Thyroid gland (tissue), 4 donors: ENCODE data around the gene PIGBOS1. TPM values are rescaled to one million over a fixed set of nuclear protein-coding genes. Genes with fewer than 3 reads are reported as not detected.
"Not testable (repeated sequence)": the region's sequence is repeated elsewhere in the genome, so short reads cannot be mapped to it uniquely, and the experiment has no call there.

ENCODE experiments used
- DNase-seq, 2 donors: peaks; one replicate each; pipeline ENCODE4 v3.0.0-alpha.2; 2019
- H3K27ac ChIP-seq, 3 donors: fragments of 200-600 bp; sonication (generic); 1 replicate in 2 of 3; 2 replicates in 1 of 3; pipeline ENCODE4 v1.5.1; 2016 to 2019; ENCODE audit warnings: mild to moderate bottlenecking in 1 of 3, moderate library complexity in 1 of 3
- H3K27me3 ChIP-seq: fragments of 200-600 bp; sonication (generic); one replicate; pipeline ENCODE4 v1.5.1; 2019
- H3K36me3 ChIP-seq, 2 donors: fragments of 200-600 bp; sonication (generic); one replicate each; pipeline ENCODE4 v1.5.1; 2016 to 2019
- H3K4me1 ChIP-seq, 2 donors: fragments of 200-600 bp; sonication (generic); one replicate each; pipeline ENCODE4 v1.5.1; 2017 to 2019
- H3K4me3 ChIP-seq, 3 donors: fragments of 200-600 bp; sonication (generic); replicated peaks in 1 of 3; 1 replicate in 2 of 3; 2 replicates in 1 of 3; pipeline ENCODE4 v1.5.1; 2016; ENCODE audit warnings: mild to moderate bottlenecking in 1 of 3
- H3K9me3 ChIP-seq: fragments of 200-600 bp; sonication (generic); one replicate; pipeline ENCODE4 v1.5.1; 2017
- CTCF ChIP-seq, 6 experiments: fragments of 200-600 bp in 3 of 6; fragments of 450-650 bp in 3 of 6; sonication (generic) in 3 of 6; IDR thresholded peaks; one replicate each; pipeline ENCODE4 v1.5.1; 2016 to 2019; ENCODE audit warnings: antibody characterized with exemption in 6 of 6, mild to moderate bottlenecking in 2 of 6, inconsistent platforms in 1 of 6, moderate library complexity in 1 of 6
- POLR2A ChIP-seq, 2 donors: fragments of 450-650 bp; IDR thresholded peaks; one replicate each; pipeline ENCODE4 v1.6.1; 2017; ENCODE audit warnings: antibody characterized with exemption in 2 of 2, mild to moderate bottlenecking in 2 of 2, moderate library complexity in 1 of 2
- WGBS, 2 donors: methylation state at CpG; one replicate each; pipeline ENCODE4 v1.1.5; 2017; 5-methylcytosine and 5-hydroxymethylcytosine counted together
- intact Hi-C: fragments of 100-400 bp; cut with DNase I; formaldehyde crosslinking; loops from one replicate; pipeline ENCODE4 v1.15.1; 2023
- total RNA-seq, 4 donors: library from RNA; depleted of rRNA; stranded (reverse); fragments of >200 nt; gene quantifications; one replicate each; pipeline ENCODE4 v1.2.3, GENCODE V29; 2016

Gene PIGBOS1
- total RNA-seq, 4 donors from 2014 or later: 16.9 to 32.3 (median 21.6) TPM

DNA sequence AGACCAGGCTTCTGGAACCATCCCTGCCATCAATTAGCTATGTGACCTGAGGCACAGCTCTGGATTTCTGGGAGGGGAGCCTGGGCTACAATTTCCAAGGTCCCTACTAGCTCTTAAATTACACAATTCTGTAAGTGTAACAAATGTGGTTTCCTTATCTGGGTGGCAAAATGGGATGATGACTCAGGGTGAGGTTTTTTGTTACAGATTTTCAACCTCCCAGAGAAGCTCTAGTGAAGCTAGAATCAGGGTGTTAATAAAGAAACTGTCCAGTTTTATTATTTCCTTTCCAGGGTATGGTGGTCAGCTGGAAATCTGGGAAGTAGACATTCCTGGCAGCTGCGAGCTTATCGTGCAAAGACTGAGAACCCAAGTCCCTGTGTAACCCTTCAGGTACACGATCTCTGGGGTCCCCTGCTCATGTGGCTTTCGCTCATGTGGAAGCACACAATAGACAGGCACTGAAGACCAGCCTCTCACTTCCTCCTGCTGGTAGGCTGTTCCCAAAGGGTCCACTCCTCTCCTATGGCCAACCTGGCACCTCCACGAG, 36.6 kb downstream of the PIGBOS1 start:
- Histone ChIP-seq H3K27me3 (no peaks in the 10 kb centered on the region), H3K4me1 (peaks cover 0 to 11% of the 10 kb centered on the region in 2 donors), H3K27ac (peak overlapping the region in 1 of 3 donors; percentile 21), H3K9me3 (no peaks in the 10 kb centered on the region), H3K4me3 (no peak overlapping the region), H3K36me3 (no peaks in the 10 kb centered on the region)
- 73 to 85% methylated on average over 5 of the region's 5 CpGs for WGBS, 2 donors
- TF ChIP-seq POLR2A (IDR thresholded peaks at IDR 0.05) (no peak), CTCF (IDR thresholded peaks at IDR 0.05) (no peak)
- no peak for DNase-seq
- intact Hi-C loops: no loop called here

GRCh38 chr15:55281517-55282228, 37.2 kb downstream of the PIGBOS1 start:
- TF ChIP-seq POLR2A (IDR thresholded peaks at IDR 0.05) (no peak), CTCF (IDR thresholded peaks at IDR 0.05) (no peak)
- no peaks in the 10 kb centered on the region for H3K36me3 ChIP-seq
- H3K9me3 ChIP-seq: no peaks in the 10 kb centered on the region
- peaks cover 0 to 11% of the 10 kb centered on the region in 2 donors for H3K4me1 ChIP-seq
- intact Hi-C loops: no loop called here
- H3K4me3 ChIP-seq: no peak overlapping the region
- H3K27me3 ChIP-seq: no peaks in the 10 kb centered on the region
- DNase-seq: no peak
- peak overlapping the region in 1 of 3 donors; percentile 21 for H3K27ac ChIP-seq

DNA sequence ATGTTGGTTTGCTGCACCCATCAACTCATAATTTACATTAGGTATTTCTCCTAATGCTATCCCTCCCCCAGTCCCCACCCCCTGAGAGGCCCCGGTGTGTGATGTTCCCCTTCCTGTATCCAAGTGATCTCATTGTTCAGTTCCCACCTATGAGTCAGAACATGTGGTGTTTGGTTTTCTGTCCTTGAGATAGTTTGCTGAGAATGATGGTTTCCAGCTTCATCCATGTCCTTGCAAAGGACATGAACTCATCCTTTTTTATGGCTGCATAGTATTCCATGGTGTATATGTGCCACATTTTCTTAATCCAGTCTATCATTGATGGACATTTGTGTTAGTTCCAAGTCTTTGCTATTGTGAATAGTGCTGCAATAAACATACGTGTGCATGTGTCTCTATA, 38.3 kb downstream of the PIGBOS1 start:
- H3K9me3 ChIP-seq, H3K4me3 ChIP-seq, DNase-seq, H3K36me3 ChIP-seq, intact Hi-C loops, H3K27me3 ChIP-seq, H3K27ac ChIP-seq: not testable (repeated sequence)
- peaks cover 0 to 11% of the 10 kb centered on the region in 2 donors for H3K4me1 ChIP-seq
- 89 to 100% methylated on average over 2 of the region's 2 CpGs for WGBS, 2 donors

DNA sequence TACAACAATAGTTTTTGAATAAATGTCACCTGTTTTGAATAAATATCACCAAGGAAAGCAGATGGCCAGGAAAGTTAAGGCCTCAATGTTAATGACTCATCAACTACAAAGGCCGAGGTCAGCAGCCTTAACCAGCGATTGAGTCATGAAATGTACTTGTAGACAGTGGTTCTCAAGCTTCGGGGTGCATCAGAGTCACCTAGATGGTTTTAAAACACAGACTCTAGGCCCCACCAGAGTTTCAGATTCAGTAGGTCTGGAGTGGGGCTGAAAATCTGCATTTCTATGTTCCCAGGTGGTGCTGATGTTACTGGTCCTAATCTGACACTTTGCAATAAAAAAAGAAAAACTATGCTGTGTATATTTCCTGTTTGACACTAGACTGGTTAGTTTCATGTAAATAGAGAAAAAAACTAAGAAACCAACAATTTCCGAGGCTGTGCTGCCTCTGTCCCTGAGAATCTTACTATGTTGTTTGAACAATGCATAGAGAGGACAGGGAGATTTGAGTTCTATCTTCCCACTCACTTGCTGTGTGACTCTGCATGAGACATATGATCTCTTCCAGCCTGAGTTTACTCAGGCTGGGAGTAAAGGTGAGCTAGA, 39.1 kb downstream of the PIGBOS1 start:
- intact Hi-C loops: no loop called here
- WGBS, 2 donors: 83 to 90% methylated on average over 4 of the region's 4 CpGs
- no peak for DNase-seq

GRCh38 chr15:55279100-55279745, 39.7 kb downstream of the PIGBOS1 start:
- H3K27ac ChIP-seq: no peak overlapping the region
- H3K4me3 ChIP-seq: no peak overlapping the region
- TF ChIP-seq CTCF (IDR thresholded peaks at IDR 0.05) (no peak), POLR2A (IDR thresholded peaks at IDR 0.05) (no peak)
- 92% methylated on average over 2 of the region's 2 CpGs for WGBS, 2 donors
- H3K9me3 ChIP-seq: no peaks in the 10 kb centered on the region
- no peaks in the 10 kb centered on the region for H3K36me3 ChIP-seq
- no peak for DNase-seq
- peaks cover 0 to 7% of the 10 kb centered on the region in 2 donors for H3K4me1 ChIP-seq
- intact Hi-C loops: no loop called here
- H3K27me3 ChIP-seq: no peaks in the 10 kb centered on the region

More for the DNA sequence above, 39.1 kb downstream of the PIGBOS1 start:
- Histone ChIP-seq H3K36me3 (no peaks in the 10 kb centered on the region), H3K4me3 (no peak overlapping the region), H3K4me1 (peaks cover 0 to 11% of the 10 kb centered on the region in 2 donors), H3K9me3 (no peaks in the 10 kb centered on the region), H3K27me3 (no peaks in the 10 kb centered on the region), H3K27ac (no peak overlapping the region)
- TF ChIP-seq CTCF (IDR thresholded peaks at IDR 0.05): no peak
